GM23338 (cell line): ENCODE results near the gene RAMP1. TPM values are rescaled to one million over a fixed set of nuclear protein-coding genes. Genes with fewer than 3 reads are reported as not detected.

Experiments
- ATAC-seq: fragments of 200-7000 bp; cut with Tn5 transposase; 3 replicates; pipeline ENCODE4 v1.9.1; 2020
- DNase-seq: peaks from one replicate; pipeline ENCODE4 v3.0.0-alpha.2; 2015; ENCODE audit warnings: low spot score
- H2AFZ ChIP-seq: fragments of 200-600 bp; sonication (generic); 2 replicates; pipeline ENCODE4 v1.8.0; 2016; ENCODE audit warnings: antibody characterized with exemption, mild to moderate bottlenecking, moderate library complexity
- H3F3A ChIP-seq: fragments of 200-600 bp; sonication (generic); replicated peaks from 2 replicates; pipeline ENCODE4 v1.8.0; 2017; ENCODE audit warnings: antibody characterized with exemption, mixed run types, low read depth
- H3K27ac ChIP-seq: fragments of 200-600 bp; sonication (generic); 2 replicates; pipeline ENCODE4 v1.6.1; 2016; ENCODE audit warnings: low read depth
- H3K27me3 ChIP-seq: fragments of 200-600 bp; sonication (generic); 2 replicates; pipeline ENCODE4 v1.8.0; 2016; ENCODE audit warnings: mild to moderate bottlenecking, mixed run types, moderate library complexity; ENCODE audit not compliant: insufficient read depth
- H3K36me3 ChIP-seq: fragments of 200-600 bp; sonication (generic); 2 replicates; pipeline ENCODE4 v1.8.0; 2016; ENCODE audit warnings: mild to moderate bottlenecking; ENCODE audit not compliant: insufficient read depth
- H3K4me1 ChIP-seq: fragments of 200-600 bp; sonication (generic); 2 replicates; pipeline ENCODE4 v1.8.0; 2016; ENCODE audit warnings: mild to moderate bottlenecking, moderate library complexity; ENCODE audit not compliant: insufficient read depth
- H3K4me2 ChIP-seq: fragments of 200-600 bp; sonication (generic); 2 replicates; pipeline ENCODE4 v1.7.1; 2017; ENCODE audit warnings: mixed run types
- H3K4me3 ChIP-seq: fragments of 200-600 bp; sonication (generic); 2 replicates; pipeline ENCODE4 v1.6.1; 2016; ENCODE audit warnings: mixed run types
- H3K79me2 ChIP-seq: fragments of 200-600 bp; sonication (generic); replicated peaks from 2 replicates; pipeline ENCODE4 v1.8.0; 2017; ENCODE audit warnings: mild to moderate bottlenecking; ENCODE audit not compliant: insufficient read depth
- H3K9me2 ChIP-seq: fragments of 200-600 bp; sonication (generic); 2 replicates; pipeline ENCODE4 v1.8.0; 2017; ENCODE audit not compliant: insufficient read depth
- H4K20me1 ChIP-seq: fragments of 200-600 bp; sonication (generic); replicated peaks from 2 replicates; pipeline ENCODE4 v1.8.0; 2017; ENCODE audit warnings: mild to moderate bottlenecking; ENCODE audit not compliant: insufficient read depth
- H3K27ac Mint-ChIP-seq: 2 replicates; pipeline ENCODE4 v1.8.0; 2020; ENCODE audit warnings: inconsistent platforms, mild to moderate bottlenecking, moderate library complexity, mixed read lengths
- H3K27me3 Mint-ChIP-seq: 3 replicates; pipeline ENCODE4 v1.8.0; 2022; ENCODE audit warnings: low read depth, mild to moderate bottlenecking, moderate library complexity, mixed read lengths, inconsistent platforms; ENCODE audit not compliant: insufficient read depth, poor library complexity
- H3K36me3 Mint-ChIP-seq: 3 replicates; pipeline ENCODE4 v1.8.0; 2021; ENCODE audit warnings: low read depth, mild to moderate bottlenecking, inconsistent platforms, moderate library complexity, mixed read lengths
- H3K4me1 Mint-ChIP-seq: 3 replicates; pipeline ENCODE4 v1.8.0; 2020; ENCODE audit warnings: mild to moderate bottlenecking, inconsistent platforms, mixed read lengths
- H3K4me3 Mint-ChIP-seq: 3 replicates; pipeline ENCODE4 v1.8.0; 2021; ENCODE audit warnings: moderate library complexity, mild to moderate bottlenecking, inconsistent platforms, mixed read lengths
- H3K9me3 Mint-ChIP-seq: 3 replicates; pipeline ENCODE4 v1.8.0; 2020; ENCODE audit warnings: moderate library complexity, mild to moderate bottlenecking, inconsistent platforms, mixed read lengths
- CREB1 ChIP-seq: fragments of 250-450 bp; sonication (Bioruptor Pico); IDR thresholded peaks from 2 replicates; pipeline ENCODE4 v1.5.0; 2020; ENCODE audit warnings: low read depth, mild to moderate bottlenecking, moderate library complexity
- CTCF ChIP-seq, 2 experiments: fragments of 200-600 bp in 1 of 2; sonication (generic) in 1 of 2; conservative IDR thresholded peaks; 2 replicates each; pipeline versions ENCODE4 v1.5.1 to v1.6.1; 2016 to 2017; ENCODE audit warnings: antibody characterized with exemption in 2 of 2, low read depth in 2 of 2, mild to moderate bottlenecking in 2 of 2, moderate library complexity in 1 of 2
- ETS1 ChIP-seq: IDR thresholded peaks from 2 replicates; pipeline ENCODE4 v1.6.1; 2016; ENCODE audit warnings: antibody characterized with exemption
- EZH2 ChIP-seq: fragments of 200-600 bp; sonication (generic); IDR thresholded peaks from one replicate; pipeline ENCODE4 v1.8.0; 2017; ENCODE audit warnings: antibody characterized with exemption, mild to moderate bottlenecking, low read depth; ENCODE audit not compliant: unreplicated experiment
- EZH2phosphoT487 ChIP-seq: fragments of 200-600 bp; sonication (generic); IDR thresholded peaks from one replicate; pipeline ENCODE4 v1.8.1; 2018; ENCODE audit warnings: antibody characterized with exemption; ENCODE audit not compliant: unreplicated experiment
- JUNB ChIP-seq: IDR thresholded peaks from one replicate; pipeline ENCODE4 v1.6.1; 2016; ENCODE audit warnings: antibody characterized with exemption; ENCODE audit not compliant: unreplicated experiment
- NANOG ChIP-seq: IDR thresholded peaks from 2 replicates; pipeline ENCODE4 v1.6.1; 2016; ENCODE audit warnings: antibody characterized with exemption, borderline replicate concordance
- POLR2AphosphoS5 ChIP-seq: IDR thresholded peaks from 2 replicates; pipeline ENCODE4 v1.6.1; 2016; ENCODE audit warnings: antibody characterized with exemption, low read depth
- REST ChIP-seq: IDR thresholded peaks from one replicate; pipeline ENCODE4 v1.6.1; 2018; ENCODE audit warnings: antibody characterized with exemption; ENCODE audit not compliant: unreplicated experiment
- STAT1 ChIP-seq: IDR thresholded peaks from one replicate; pipeline ENCODE4 v1.6.1; 2016; ENCODE audit warnings: antibody characterized with exemption; ENCODE audit not compliant: unreplicated experiment
- ZNF114 ChIP-seq: fragments of 250-450 bp; sonication (Bioruptor Pico); IDR thresholded peaks from 2 replicates; pipeline ENCODE4 v1.5.0; 2020; ENCODE audit warnings: mild to moderate bottlenecking, moderate library complexity
- ZNF331 ChIP-seq: fragments of 250-450 bp; sonication (Bioruptor Pico); IDR thresholded peaks from 2 replicates; pipeline ENCODE4 v1.5.0; 2020; ENCODE audit warnings: low read depth, mild to moderate bottlenecking, moderate library complexity
- ZNF462 ChIP-seq: fragments of 250-450 bp; sonication (Bioruptor Pico); IDR thresholded peaks from 2 replicates; pipeline ENCODE4 v1.5.0; 2020; ENCODE audit warnings: mild to moderate bottlenecking, moderate library complexity
- polyA plus RNA-seq: library from polyadenylated mRNA; unstranded; fragments of >200 nt; fragmentation: Nextera tagmentation; extraction: Ambion mirVana; gene quantifications from 2 replicates; pipeline ENCODE4 v1.2.1, GENCODE V29; 2016
- total RNA-seq: library from RNA; depleted of rRNA; stranded (reverse); fragments of >200 nt; shearing (Covaris generic); gene quantifications from 2 replicates; pipeline ENCODE4 v1.2.3, GENCODE V29; 2014

RAMP1 gene
- total and polyA plus RNA-seq, 2 experiments from 2014 or later: 1.7 to 3.3 TPM

- Histone ChIP-seq H3K4me3 (no peak overlapping the region), H3K4me1 (no peaks in the 10 kb centered on the region), H3K27me3 (no peaks in the 10 kb centered on the region), H2AFZ (no peak overlapping the region), H3K27ac (no peak overlapping the region), H3K4me2 (no peak overlapping the region), H3K79me2 (no peaks in the 10 kb centered on the region), H3K36me3 (no peaks in the 10 kb centered on the region), H3F3A (no peaks in the 10 kb centered on the region), H4K20me1 (no peaks in the 10 kb centered on the region), H3K9me2 (no peaks in the 10 kb centered on the region)
- no peak overlapping the region for H3K27ac Mint-ChIP-seq
- TF ChIP-seq ZNF114 (CRISPR knock-in tag) (no peak), CREB1 (no peak), ETS1 (no peak), ZNF462 (CRISPR knock-in tag) (no peak), JUNB (no peak), NANOG (no peak), EZH2phosphoT487 (no peak), CTCF (conservative IDR thresholded peaks at IDR 0.05; ENCODE audit: low read depth in 2 of 2) (no peak), ZNF331 (CRISPR knock-in tag) (no peak), EZH2 (no peak), POLR2AphosphoS5 (no peak), REST (no peak), STAT1 (no peak)
- peaks cover 5% of the 10 kb centered on the region for H3K27me3 Mint-ChIP-seq
- ATAC-seq: no peak
- no peak for DNase-seq
- peaks cover 11% of the 10 kb centered on the region for H3K36me3 Mint-ChIP-seq
- H3K4me1 Mint-ChIP-seq: no peaks in the 10 kb centered on the region
- peaks cover 29% of the 10 kb centered on the region for H3K9me3 Mint-ChIP-seq
- no peak overlapping the region for H3K4me3 Mint-ChIP-seq
Measured at GRCh38 chr2:237932731-237933131, 73.3 kb downstream of the RAMP1 start.
